SK-N-SH treated with all-trans-retinoic acid at 6 μM for 48 hours (cell line): ENCODE results near the gene ZNF581.

Experiments
- ATAC-seq: fragments of 200-7000 bp; cut with Tn5 transposase; 3 replicates; pipeline ENCODE4 v1.9.1; 2020; ENCODE audit warnings: mild to moderate bottlenecking, moderate library complexity
- ARNTL ChIP-seq: fragments of 450-650 bp; formaldehyde crosslinking; IDR thresholded peaks from 2 replicates; pipeline ENCODE4 v1.5.0; 2020; ENCODE audit warnings: low read depth, mild to moderate bottlenecking, moderate library complexity, borderline replicate concordance
- BACH2 ChIP-seq: fragments of 250-450 bp; sonication (Bioruptor Pico); IDR thresholded peaks from 2 replicates; pipeline ENCODE4 v1.9.0; 2021; ENCODE audit warnings: mild to moderate bottlenecking, borderline replicate concordance
- CSDC2 ChIP-seq: fragments of 250-450 bp; sonication (Bioruptor Pico); IDR thresholded peaks from 2 replicates; pipeline ENCODE4 v1.5.0; 2020; ENCODE audit warnings: mild to moderate bottlenecking, moderate library complexity
- GLIS3 ChIP-seq: fragments of 250-450 bp; sonication (Bioruptor Pico); IDR thresholded peaks from 2 replicates; pipeline ENCODE4 v1.5.0; 2020; ENCODE audit warnings: mild to moderate bottlenecking, moderate library complexity
- ISL1 ChIP-seq: fragments of 250-450 bp; sonication (Bioruptor Pico); IDR thresholded peaks from 2 replicates; pipeline ENCODE4 v2.1.2; 2022; ENCODE audit warnings: mild to moderate bottlenecking, moderate library complexity
- OSR1 ChIP-seq: fragments of 250-450 bp; sonication (Bioruptor Pico); IDR thresholded peaks from 2 replicates; pipeline ENCODE4 v1.8.0; 2022; ENCODE audit warnings: moderate library complexity, mild to moderate bottlenecking, inconsistent platforms
- PPARA ChIP-seq: fragments of 250-450 bp; sonication (Bioruptor Pico); IDR thresholded peaks from 2 replicates; pipeline ENCODE4 v1.5.0; 2020; ENCODE audit warnings: mild to moderate bottlenecking, borderline replicate concordance
- RARB ChIP-seq: fragments of 250-450 bp; sonication (Bioruptor Pico); IDR thresholded peaks from 2 replicates; pipeline ENCODE4 v1.8.0; 2021; ENCODE audit warnings: mild to moderate bottlenecking, moderate library complexity
- SNAI2 ChIP-seq: fragments of 250-450 bp; sonication (Bioruptor Pico); IDR thresholded peaks from 2 replicates; pipeline ENCODE4 v1.5.0; 2020; ENCODE audit warnings: mild to moderate bottlenecking, moderate library complexity
- TOX ChIP-seq: fragments of 250-450 bp; sonication (Bioruptor Pico); IDR thresholded peaks from 2 replicates; pipeline ENCODE4 v1.8.0; 2021; ENCODE audit warnings: mild to moderate bottlenecking, moderate library complexity, borderline replicate concordance
- ZC3H10 ChIP-seq: fragments of 250-450 bp; sonication (Bioruptor Pico); IDR thresholded peaks from 2 replicates; pipeline ENCODE4 v1.5.1; 2021; ENCODE audit warnings: mild to moderate bottlenecking, moderate library complexity
- ZFP3 ChIP-seq: fragments of 250-450 bp; sonication (Bioruptor Pico); IDR thresholded peaks from 2 replicates; pipeline ENCODE4 v1.5.0; 2020; ENCODE audit warnings: mild to moderate bottlenecking, moderate library complexity
- ZFP30 ChIP-seq: fragments of 450-650 bp; formaldehyde crosslinking; IDR thresholded peaks from 2 replicates; pipeline ENCODE4 v1.5.0; 2022; ENCODE audit warnings: mild to moderate bottlenecking, moderate library complexity
- ZNF565 ChIP-seq: fragments of 450-650 bp; formaldehyde crosslinking; conservative IDR thresholded peaks from 2 replicates; pipeline ENCODE4 v1.5.0; 2020; ENCODE audit warnings: low read depth, mild to moderate bottlenecking, moderate library complexity
- ZNF70 ChIP-seq: fragments of 450-650 bp; formaldehyde crosslinking; IDR thresholded peaks from 2 replicates; pipeline ENCODE4 v1.5.0; 2020; ENCODE audit warnings: mild to moderate bottlenecking, moderate library complexity
- ZNF8 ChIP-seq: fragments of 450-650 bp; formaldehyde crosslinking; IDR thresholded peaks from 2 replicates; pipeline ENCODE4 v1.5.0; 2020; ENCODE audit warnings: mild to moderate bottlenecking, moderate library complexity
- TF ChIP-seq, protein P1 (sequence below): fragments of 250-450 bp; sonication (Bioruptor Pico); IDR thresholded peaks from 2 replicates; pipeline ENCODE4 v1.8.0; 2020; ENCODE audit warnings: mild to moderate bottlenecking, moderate library complexity, borderline replicate concordance
- TF ChIP-seq, protein P2 (sequence below): fragments of 250-450 bp; sonication (Bioruptor Pico); IDR thresholded peaks from 2 replicates; pipeline ENCODE4 v1.5.0; 2020; ENCODE audit warnings: mild to moderate bottlenecking, moderate library complexity
- TF ChIP-seq, protein P3 (sequence below): fragments of 250-450 bp; sonication (Bioruptor Pico); IDR thresholded peaks from 2 replicates; pipeline ENCODE4 v1.5.1; 2021; ENCODE audit warnings: mild to moderate bottlenecking, moderate library complexity
- TF ChIP-seq, protein P4 (sequence below): fragments of 250-450 bp; sonication (Bioruptor Pico); IDR thresholded peaks from 2 replicates; pipeline ENCODE4 v1.8.0; 2021; ENCODE audit warnings: low read depth, mild to moderate bottlenecking, moderate library complexity, borderline replicate concordance

Gene ZNF581

DNA sequence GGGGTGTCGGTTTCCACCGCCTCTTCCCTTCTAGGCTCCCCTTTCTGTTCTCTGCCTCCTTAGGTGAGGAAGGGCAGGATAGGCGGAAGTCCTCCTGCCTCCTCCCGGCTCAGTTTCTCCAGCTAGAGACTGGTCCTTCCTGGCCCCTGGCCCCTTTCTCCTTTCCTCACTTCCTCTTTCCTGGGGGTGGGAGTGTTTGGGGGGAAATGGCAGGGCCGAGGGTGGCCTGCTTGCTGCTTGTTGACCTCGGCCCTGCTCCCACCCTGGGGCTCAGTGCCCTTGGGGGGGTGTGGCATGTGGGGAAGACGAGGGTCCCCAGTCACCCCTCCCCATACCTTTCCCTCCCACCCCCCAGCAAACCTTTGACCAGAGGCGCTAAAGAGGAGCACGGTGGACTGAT is 16.4 kb downstream of the ZNF581 start:
- TF ChIP-seq ZC3H10 (CRISPR knock-in tag): no peak
- no peak for TF ChIP-seq ZNF8 (CRISPR knock-in tag)
- TF ChIP-seq ISL1 (CRISPR knock-in tag): no peak
- TF ChIP-seq ZNF565: no peak
- no peak for TF ChIP-seq ZFP30
- TF ChIP-seq BACH2 (CRISPR knock-in tag): no peak
- TF ChIP-seq, protein P1, sequence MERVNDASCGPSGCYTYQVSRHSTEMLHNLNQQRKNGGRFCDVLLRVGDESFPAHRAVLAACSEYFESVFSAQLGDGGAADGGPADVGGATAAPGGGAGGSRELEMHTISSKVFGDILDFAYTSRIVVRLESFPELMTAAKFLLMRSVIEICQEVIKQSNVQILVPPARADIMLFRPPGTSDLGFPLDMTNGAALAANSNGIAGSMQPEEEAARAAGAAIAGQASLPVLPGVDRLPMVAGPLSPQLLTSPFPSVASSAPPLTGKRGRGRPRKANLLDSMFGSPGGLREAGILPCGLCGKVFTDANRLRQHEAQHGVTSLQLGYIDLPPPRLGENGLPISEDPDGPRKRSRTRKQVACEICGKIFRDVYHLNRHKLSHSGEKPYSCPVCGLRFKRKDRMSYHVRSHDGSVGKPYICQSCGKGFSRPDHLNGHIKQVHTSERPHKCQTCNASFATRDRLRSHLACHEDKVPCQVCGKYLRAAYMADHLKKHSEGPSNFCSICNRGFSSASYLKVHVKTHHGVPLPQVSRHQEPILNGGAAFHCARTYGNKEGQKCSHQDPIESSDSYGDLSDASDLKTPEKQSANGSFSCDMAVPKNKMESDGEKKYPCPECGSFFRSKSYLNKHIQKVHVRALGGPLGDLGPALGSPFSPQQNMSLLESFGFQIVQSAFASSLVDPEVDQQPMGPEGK: no peak
- TF ChIP-seq, protein P2, sequence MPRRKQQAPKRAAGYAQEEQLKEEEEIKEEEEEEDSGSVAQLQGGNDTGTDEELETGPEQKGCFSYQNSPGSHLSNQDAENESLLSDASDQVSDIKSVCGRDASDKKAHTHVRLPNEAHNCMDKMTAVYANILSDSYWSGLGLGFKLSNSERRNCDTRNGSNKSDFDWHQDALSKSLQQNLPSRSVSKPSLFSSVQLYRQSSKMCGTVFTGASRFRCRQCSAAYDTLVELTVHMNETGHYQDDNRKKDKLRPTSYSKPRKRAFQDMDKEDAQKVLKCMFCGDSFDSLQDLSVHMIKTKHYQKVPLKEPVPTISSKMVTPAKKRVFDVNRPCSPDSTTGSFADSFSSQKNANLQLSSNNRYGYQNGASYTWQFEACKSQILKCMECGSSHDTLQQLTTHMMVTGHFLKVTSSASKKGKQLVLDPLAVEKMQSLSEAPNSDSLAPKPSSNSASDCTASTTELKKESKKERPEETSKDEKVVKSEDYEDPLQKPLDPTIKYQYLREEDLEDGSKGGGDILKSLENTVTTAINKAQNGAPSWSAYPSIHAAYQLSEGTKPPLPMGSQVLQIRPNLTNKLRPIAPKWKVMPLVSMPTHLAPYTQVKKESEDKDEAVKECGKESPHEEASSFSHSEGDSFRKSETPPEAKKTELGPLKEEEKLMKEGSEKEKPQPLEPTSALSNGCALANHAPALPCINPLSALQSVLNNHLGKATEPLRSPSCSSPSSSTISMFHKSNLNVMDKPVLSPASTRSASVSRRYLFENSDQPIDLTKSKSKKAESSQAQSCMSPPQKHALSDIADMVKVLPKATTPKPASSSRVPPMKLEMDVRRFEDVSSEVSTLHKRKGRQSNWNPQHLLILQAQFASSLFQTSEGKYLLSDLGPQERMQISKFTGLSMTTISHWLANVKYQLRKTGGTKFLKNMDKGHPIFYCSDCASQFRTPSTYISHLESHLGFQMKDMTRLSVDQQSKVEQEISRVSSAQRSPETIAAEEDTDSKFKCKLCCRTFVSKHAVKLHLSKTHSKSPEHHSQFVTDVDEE (CRISPR knock-in tag): no peak
- TF ChIP-seq ZNF70 (CRISPR knock-in tag): no peak
- TF ChIP-seq, protein P3, sequence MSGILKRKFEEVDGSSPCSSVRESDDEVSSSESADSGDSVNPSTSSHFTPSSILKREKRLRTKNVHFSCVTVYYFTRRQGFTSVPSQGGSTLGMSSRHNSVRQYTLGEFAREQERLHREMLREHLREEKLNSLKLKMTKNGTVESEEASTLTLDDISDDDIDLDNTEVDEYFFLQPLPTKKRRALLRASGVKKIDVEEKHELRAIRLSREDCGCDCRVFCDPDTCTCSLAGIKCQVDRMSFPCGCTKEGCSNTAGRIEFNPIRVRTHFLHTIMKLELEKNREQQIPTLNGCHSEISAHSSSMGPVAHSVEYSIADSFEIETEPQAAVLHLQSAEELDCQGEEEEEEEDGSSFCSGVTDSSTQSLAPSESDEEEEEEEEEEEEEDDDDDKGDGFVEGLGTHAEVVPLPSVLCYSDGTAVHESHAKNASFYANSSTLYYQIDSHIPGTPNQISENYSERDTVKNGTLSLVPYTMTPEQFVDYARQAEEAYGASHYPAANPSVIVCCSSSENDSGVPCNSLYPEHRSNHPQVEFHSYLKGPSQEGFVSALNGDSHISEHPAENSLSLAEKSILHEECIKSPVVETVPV (CRISPR knock-in tag): no peak
- TF ChIP-seq, protein P4, sequence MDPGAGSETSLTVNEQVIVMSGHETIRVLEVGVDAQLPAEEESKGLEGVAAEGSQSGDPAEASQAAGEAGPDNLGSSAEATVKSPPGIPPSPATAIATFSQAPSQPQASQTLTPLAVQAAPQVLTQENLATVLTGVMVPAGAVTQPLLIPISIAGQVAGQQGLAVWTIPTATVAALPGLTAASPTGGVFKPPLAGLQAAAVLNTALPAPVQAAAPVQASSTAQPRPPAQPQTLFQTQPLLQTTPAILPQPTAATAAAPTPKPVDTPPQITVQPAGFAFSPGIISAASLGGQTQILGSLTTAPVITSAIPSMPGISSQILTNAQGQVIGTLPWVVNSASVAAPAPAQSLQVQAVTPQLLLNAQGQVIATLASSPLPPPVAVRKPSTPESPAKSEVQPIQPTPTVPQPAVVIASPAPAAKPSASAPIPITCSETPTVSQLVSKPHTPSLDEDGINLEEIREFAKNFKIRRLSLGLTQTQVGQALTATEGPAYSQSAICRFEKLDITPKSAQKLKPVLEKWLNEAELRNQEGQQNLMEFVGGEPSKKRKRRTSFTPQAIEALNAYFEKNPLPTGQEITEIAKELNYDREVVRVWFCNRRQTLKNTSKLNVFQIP (CRISPR knock-in tag): no peak
- no peak for TF ChIP-seq RARB (CRISPR knock-in tag)
- no peak for TF ChIP-seq TOX (CRISPR knock-in tag)
- TF ChIP-seq, all 23 proteins: peak for 0
- ATAC-seq: no peak

DNA sequence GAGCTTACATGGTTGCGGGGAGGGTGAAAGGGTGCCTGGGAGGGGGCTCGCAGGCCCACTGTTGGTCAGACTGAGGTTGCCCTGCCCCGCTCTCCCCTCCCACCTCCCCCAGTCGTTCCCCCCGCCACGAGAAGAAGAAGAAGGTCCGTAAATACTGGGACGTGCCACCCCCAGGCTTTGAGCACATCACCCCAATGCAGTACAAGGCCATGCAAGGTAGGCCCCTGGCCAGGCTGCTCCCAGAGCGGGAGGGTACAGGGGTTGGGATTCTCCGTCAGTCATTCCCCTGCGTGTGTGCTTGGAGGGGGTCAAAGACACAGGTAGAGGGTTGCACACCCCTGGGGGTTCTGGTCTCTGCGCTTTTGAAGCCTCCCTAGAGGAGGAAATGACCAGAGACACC is 17.0 kb downstream of the ZNF581 start:
- no peak for TF ChIP-seq ZFP3
- ATAC-seq: no peak

DNA sequence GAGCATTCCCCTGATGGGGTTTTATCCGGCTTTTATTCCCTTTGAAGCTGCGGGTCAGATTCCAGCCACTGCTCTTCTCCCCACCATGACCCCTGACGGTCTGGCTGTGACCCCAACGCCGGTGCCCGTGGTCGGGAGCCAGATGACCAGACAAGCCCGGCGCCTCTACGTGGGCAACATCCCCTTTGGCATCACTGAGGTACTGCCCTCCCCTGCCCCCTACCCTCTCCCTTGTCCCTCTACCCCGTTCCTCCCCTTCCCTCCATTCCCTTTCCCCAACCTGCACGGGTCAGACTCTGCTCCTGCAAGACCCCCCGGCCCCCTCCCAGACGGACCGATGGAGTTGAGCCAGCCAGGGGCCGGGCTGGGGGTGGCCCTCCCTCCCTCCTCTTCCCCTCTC is 17.5 kb downstream of the ZNF581 start:
- no peak for ATAC-seq
- TF ChIP-seq OSR1 (CRISPR knock-in tag) (no peak), CSDC2 (no peak), PPARA (no peak), ZFP3 (no peak), GLIS3 (no peak), ZNF70 (CRISPR knock-in tag) (no peak), ZC3H10 (CRISPR knock-in tag) (no peak), ARNTL (CRISPR knock-in tag) (no peak), SNAI2 (CRISPR knock-in tag) (no peak), ZNF8 (CRISPR knock-in tag) (no peak), RARB (CRISPR knock-in tag) (no peak)
- TF ChIP-seq, protein P1: no peak
- TF ChIP-seq, protein P3 (CRISPR knock-in tag): no peak
- TF ChIP-seq, protein P2 (CRISPR knock-in tag): no peak
- TF ChIP-seq, protein P4 (CRISPR knock-in tag): no peak
